NCI-H446 treated with DMSO at 0.1 percent for 48 hours (cell line): ENCODE measurements around the gene SLC5A1.

ENCODE experiments used
- DNase-seq: peaks from one replicate; lab custom pipeline; 2025; lab: John Stamatoyannopoulos, UW

SLC5A1 gene

DNA sequence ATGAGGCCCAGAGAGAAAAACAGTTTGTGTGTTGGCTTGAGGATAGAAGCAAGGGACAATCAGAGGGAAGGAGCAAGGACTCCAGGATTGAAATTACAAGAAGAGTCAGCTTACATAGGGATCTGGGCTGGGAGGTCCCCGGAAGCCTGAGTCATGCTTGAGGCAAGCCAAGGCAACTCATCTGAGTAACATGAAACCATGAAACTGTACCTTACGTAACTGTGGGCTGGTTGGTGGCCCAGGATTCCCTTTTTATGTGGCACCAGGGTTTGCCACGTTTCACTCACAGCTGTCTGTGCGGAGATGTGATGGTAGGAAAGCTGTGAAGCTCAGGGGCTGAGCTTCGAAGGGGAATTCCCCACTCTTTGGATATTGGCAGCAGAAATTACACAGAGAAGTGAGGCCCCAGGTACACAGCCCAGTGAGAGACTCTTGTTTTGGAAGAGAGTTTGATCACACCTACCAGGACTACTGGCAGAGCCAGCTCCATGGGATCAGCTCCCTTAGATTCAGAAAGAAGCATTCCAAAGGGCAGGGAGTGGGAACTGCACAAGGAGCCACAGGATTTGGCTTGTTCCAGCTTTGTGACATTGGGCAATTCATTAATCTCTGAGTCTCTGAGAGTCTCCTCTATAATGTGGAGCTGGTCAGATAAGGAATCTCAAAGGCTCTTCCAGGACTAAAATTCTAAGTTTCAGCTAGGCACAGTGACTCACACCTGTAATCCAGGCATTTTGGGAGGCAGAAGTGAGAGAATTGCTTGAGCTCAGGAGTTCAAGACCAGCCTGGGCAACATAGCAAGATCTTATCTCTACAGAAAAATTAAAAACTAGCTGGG lies 7.8 kb downstream of the SLC5A1 start:
- DNase-seq = peak; percentile 45

DNA sequence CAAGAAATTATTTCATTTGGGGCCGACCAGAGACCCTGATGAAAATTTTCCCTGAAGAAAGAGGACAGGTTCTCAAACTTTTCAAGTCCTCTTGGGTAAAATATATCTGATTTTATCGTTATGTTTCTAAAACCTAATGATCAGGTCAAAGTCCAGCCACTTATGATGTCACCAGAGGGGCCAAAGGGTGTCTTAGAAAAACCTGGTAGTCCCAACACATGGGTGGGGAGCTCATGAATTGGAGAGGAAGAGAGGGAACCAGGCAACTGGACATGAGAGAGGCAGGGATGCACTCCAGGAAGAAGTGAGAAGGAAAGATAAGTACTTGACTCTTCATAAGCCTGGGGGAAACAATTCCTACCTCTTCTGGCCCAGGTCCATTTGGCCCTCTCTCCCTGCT lies 9.2 kb downstream of the SLC5A1 start:
- no peak for DNase-seq

DNA sequence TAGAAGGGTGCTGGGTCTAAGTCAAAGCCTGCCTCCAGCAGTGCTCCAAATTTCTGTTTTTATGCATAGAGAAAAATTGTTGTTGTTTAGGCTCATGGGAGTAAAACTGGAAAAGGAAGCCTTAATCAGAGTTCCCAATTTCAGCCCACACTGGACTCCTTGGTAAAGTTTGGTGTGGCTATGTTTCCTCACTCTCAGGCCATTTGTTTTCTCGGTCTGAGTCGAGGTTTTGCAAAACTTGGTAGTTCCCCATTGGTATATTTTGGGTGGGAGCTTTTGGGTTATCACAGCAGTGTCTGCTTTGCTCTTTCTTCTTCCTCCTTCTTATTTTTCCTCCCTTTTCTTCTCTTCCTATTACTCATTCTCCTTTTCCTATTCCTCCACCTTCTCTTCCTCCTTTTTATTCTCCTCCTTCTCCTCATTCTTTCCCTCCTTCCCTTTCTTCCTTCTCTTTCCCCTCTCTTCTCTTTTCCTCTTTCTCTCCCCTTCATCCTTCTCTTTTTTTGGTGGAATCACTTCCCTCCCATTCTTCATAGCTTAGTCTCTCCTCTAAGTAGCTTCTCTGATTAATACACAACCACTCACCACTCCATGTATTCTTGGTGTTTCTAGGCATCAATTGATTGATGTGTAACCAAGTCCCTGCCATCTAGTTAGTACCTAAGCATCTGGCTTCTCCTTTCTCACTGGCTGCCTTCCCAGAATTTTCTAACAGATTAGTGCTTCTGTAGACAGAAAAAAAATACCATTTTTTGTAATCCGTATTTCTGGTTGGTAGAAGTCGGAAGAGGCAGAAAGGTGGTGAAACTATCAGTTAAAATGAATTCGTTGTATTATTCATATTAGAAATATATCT lies 10.1 kb downstream of the SLC5A1 start:
- DNase-seq = peak; percentile 90

DNA sequence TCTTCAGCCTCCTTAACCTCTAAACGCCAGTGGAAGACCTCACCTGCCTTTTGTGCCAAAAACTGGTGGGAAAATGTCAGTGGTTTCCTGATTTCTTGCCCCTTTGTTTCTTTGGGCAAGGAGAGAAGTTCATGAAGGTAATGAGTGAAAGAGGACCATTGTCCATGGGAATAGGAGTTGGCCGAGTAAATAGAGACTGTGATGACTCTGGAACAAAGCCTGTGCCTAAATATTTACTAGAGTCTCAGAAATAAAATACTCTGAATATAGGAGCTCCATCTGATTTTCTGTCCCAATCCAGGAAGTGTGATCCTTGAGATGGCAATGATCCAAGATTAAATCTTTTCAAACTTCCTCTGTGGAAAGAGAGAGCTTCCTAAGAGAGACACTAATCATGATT lies 12.0 kb downstream of the SLC5A1 start:
- no peak for DNase-seq

DNA sequence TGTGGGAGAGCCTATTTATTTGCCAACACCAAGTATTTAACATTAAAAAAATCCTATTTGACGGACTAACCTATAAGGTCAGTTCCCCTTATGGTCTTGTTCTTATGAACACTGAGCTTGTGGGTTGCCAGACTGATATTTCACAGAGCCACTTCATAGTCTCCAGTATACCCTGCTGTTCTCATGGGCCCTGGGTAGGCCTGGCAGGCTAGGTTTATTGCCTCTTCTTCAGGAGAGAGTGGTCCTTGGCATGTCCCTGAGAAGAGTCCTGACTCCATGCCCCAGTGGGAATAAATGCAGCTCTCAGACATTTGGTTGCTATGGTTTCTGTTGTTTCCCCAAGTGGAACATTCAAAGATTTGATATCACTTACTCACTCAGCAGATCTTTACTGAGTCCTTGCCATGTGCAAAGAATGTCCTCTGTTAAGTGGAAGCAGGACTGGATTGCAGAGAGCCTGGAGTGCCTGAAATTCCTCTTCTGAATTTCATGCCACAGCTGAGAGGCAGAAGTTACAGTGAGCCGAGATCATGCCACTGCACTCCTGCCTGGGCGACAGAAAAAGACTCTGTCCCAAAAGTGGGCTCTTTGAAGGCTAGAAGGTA lies 15.7 kb downstream of the SLC5A1 start:
- DNase-seq = no peak

DNA sequence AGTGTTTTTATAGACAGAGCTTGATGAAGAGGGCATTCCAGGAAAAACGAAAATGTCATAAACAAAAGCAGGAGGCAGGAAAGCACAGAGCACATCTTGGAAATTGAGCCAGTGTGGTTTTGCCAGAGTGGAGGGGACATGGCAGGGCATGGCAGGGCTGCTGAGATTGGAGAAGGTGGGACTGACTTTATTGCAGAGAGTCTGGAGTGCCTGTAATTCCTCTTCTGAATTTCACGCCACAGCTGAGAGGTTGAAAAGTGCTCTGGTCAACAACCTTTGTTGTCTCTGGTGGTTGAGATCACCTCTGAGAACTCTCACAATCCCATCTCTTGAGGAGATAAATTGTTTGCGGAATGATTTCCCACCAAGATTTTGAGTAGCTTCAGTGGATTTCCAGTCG lies 16.4 kb downstream of the SLC5A1 start:
- no peak for DNase-seq

DNA sequence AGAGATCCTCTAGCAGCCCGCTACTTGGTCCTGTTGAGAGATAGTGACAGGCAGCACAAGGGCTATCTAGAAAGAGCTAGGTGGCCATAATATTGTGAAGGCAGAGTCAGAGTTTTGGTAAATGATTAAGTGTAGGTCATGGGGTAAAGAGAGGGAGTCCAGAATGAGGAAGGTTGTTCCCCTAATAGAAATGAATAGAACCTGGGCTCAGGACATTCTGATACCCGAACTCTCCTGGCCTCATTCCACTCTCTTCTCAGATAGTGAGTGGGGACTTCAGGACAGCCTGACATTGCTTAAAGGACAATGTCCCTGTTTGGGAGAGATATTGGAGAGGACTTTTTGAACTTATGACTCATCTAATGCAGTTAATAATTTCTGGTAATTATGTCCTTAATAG lies 20.6 kb downstream of the SLC5A1 start:
- no peak for DNase-seq

DNA sequence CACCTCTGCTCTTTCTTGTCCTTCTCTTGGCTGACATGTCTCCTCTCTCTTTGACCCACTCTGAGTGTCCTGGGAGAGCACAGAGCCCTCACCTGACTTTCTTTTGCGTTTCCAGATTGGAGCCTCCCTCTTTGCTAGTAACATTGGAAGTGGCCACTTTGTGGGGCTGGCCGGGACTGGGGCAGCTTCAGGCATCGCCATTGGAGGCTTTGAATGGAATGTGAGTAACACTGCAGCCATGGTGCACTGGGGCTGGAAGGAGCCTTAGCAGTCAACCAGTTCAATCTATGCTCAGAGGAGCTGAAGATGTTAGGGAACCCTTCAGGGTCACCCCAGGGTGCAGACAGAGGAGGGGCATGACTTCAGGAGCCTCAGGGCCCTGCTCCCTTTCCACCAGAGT lies 23.8 kb downstream of the SLC5A1 start:
- DNase-seq = no peak

DNA sequence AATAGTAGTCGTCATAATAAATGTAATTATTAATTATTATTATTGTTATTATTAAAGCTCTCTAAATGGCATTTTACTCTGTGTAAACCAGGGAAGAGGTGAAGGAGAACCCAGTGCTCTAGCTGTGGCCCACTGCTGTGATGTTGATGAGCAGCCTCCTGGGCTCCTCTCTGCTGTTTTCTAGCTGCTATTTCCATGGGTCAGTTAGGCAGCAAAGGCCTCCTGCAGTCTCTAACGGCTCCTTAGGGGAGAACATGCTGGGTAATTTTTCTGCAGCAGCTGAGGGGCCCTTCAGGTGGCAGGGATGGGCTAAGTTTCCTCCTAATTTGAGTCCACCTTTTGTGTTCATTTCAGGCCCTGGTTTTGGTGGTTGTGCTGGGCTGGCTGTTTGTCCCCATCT lies 24.6 kb downstream of the SLC5A1 start:
- no peak for DNase-seq

DNA sequence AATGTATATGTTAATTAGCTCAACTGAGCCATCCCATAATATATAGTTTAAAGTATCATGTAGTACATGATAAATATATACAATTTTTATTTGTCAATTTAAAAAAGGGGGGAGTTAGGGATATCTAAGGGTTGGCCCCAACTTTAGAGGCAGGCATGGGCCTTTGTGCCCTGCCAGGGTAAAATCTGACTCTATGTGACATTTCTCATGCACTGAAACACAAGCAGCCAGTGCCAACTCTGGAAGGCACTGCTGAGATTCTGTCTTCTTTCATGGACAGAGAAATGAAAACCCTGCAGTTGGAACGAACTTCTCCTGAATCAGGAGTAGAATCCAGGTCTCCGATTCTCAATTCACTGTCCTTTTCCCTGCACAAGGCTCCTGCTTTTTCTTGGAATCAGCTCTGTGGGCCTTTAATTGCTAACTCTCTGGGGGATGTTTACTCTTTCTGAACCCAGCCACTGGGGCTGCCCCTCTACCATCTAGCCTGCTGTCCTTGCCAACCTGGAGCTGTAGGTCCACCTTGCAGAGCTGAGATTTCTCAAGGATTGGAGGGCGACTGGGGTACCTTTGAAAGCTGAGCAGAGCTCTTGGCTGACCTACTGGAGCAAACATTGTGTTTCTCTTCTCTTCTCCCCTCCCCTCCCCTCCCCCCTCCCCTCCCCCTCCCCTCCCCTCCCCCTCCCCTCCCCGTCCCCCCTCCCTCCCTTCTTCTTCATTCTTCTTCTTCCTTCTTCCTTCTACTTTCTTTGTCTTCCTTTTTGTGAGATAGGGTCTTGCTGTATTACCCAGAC lies 26.7 kb downstream of the SLC5A1 start:
- DNase-seq = no peak

DNA sequence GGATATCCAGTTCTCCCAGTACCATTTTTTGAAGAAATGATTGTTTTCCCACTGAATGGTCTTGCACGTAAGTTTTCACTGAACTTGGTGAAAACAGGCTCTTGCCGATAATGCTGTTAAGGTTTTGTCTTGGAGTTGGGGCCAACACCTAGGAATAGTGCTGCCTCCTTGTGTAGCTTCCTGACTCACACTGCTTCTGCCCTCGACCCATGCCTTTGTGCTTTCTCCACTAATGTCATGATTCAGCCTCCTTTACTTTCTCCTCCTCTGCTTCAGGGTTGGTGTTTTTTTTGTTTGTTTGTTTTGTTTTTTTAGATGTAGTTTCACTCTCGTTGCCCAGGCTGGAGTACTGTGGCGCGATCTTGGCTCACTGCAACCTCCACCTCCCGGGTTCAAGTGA lies 30.2 kb downstream of the SLC5A1 start:
- no peak for DNase-seq

DNA sequence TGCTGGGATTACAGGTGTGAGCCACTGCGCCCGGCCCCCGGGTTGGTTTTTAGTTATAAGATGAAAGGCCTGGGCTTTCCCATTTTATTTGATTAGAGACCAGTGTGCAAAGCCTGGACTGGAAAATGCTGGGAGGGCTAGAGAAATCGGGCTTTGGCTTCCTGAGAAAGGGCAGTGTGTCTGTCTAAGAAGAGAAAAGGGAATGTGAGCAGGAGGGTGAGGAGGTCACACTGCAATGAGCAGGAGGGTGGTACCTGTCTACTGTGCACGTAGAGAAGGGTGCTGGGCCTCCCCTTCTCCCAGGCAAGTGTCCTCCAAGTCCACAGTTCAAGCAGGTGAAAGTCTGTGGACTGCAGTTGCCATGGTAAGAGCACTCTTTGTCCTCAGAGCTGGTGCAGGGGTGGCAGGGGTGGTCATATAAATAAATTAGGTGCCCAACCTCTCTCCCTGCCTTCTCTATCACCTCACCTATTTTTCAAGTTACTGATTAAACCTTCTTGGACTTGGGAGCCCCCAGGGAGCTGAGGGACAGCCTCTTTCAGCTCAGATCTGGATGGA lies 30.8 kb downstream of the SLC5A1 start:
- DNase-seq = no peak

DNA sequence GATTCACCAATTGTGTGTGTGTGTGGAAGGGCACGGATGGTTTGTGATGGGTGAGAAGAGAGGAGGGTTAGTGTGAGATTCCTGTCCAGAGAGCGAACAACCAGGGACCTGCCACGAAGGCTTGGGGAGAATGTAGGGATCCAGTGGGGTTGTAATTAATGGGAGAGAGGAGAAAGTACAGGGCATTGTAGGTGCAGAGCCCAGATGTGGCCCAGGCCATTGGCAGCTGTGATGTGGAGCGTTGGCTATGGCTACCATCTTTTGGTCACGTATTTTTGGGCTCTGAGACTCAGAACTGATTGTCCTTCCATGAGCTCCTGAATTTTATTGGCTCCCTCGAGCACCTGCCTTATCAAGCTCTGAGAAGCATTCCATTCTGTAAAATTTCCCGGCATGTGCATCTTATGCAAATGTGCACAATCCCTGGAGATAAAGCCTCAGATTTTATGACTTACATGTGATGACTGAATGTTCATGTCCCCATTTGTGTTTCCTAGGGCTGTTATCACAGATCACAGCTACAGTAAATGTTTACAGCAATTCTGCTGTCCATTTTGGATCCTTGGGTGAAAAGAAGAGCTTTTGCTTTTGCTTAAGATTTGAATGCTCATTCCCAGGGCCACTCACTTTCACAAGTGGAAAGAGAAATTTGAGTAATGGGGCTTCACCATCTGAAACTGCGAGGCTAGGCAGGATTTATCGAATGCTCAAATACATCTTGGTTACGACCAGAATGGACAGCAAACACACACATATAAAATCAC lies 33.1 kb downstream of the SLC5A1 start:
- DNase-seq = no peak

DNA sequence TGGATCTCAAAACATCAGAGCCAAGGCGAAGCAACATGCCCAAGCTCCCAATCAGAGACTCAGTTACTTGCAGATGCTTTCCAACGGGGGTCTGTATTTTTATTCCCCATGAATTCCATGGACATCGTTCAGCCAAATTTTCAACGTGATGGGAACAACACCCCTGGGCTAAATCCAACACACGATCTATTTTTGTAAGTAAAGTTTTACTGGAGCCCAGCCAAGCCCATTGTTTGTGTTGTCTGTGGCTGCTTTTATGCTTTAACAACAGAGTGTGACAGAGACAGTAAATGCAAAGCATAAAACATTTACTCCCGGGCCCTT lies 33.7 kb downstream of the SLC5A1 start:
- no peak for DNase-seq

DNA sequence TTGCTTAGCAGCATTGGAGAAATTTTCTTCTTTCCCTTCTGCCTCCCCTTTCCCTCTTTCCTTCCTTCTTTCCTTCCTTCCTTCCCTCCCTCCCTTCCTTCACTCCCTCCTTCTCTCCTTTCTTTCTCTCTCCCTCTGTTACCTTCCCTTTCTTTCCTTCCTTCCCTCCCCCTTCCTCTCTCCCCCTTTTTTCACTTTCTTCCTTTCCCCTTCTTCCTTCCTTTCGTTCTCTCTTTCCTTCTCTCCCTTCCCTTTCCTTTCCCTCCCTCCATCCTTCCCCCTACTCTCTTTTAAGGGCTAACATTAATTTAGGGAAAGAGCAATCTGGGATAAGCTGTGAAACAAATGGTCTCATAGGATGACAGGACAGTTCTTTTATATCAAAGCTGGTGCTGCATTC lies 34.1 kb downstream of the SLC5A1 start:
- DNase-seq = no peak

DNA sequence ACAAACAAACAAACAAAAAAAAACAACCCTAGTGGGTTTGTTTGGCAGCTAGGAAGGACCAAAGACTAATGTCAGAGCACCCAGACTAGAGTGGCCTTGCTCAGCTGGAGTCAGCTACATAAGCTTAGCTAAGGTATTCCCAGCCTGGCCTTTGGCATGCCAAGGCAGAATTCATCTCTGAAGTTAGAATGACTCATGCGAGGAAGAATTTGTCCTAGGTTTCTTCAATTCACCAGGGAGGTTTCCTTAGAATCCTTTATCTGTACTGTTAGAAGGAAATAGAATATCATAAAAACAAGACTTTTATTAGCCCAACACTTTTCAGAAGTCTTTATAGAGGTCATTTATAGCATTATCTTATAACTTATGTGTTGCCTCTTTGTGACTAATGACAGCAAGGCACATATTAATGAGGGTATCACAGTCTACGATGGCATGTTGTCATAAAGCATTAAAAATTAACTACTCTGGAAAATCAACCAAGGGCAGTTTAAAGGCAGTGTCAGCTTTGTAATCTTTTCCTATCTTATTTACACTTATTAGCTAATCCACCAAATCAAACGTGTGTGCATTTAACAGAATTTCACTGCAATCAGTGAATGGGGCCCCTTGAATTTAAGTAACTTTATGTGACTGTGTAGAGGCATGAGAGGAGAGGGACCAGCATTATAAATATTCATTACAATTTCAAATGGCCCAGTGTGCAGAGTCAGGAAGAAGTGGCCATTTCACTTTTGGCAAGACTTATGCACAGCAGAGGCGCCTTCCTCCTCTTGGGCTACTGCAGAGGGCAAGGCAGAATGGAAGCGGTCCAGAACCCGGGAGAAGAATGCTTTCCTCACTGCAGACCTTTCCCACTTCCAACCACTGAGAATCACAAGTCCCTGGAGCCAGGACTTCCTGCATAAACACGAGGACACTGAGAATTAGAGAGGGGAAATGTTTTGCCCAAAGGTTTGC lies 36.3 kb downstream of the SLC5A1 start:
- no peak for DNase-seq

DNA sequence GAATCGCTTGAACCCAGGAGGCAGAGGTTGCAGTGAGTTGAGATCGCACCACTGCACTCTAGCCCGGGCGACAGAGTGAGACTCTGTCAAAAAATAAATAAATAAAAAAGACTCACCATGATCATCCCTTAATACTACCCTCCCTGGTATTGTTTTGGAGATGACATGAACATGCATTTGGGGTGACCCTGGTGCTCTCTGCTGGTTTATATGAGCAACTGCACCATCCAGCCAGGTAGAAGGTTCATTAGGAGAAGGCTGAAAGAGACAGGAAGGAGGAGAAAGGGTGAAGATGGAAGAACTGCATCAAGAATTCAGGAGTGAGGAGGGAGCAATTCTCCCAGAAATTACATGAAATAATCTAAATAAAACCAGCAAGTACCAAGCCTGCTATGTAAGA lies 37.8 kb downstream of the SLC5A1 start:
- peak; percentile 26 for DNase-seq

DNA sequence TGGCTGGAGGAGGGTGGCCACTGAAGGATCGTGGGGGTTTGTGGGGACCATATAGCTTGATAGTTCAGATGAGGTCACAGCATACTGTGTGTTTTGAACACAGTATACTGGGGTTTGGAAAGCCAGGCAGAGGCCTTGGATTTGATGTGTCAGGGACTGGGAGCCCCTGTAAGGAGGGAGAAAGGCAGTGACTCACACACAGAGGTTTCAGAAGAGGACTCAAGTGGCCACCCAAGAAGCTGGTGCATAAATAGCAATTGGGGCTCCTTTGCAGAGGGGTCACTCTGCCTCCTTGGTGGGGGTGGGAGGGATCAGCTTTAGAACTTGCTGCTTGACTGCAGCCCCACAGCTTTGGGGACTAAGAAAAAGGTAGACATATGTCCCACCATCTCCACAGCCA lies 39.3 kb downstream of the SLC5A1 start:
- DNase-seq = no peak

DNA sequence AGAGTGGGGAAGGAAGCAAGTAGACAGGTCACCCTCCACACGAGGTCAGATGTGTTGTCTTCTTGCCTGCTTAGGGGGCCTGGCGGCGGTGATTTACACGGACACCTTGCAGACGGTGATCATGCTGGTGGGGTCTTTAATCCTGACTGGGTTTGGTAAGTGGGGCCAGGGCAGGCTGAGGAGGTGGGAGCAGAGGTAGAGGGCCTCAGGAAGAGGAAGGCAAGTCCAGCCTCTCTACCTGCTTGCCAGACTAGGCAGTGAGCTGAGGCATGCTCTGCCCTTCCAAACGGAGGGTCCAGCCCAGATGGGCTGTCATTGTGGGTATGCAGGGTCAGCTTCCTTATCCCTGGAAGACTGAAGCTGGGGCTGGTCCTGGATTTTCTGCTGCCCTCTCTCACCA lies 39.9 kb downstream of the SLC5A1 start:
- no peak for DNase-seq

DNA sequence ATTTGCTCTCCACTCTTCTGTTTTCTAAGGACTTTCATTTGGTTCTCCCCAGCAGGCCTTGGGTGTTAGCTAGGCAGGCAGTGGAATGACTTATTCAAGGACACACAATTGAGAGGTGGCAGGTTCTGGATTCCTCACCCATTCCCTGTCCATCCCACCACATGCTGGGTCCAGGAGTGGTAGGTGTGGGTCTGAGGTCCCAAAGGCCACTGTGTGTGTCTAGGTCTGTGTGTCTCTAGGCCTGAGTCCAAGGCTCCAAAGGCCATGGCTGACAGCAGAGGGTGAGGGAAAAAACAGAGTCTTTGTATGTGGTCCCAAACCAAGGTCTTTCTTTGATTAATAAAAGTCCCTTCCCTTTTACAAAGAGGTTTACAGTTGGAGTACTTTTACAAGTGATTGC lies 40.8 kb downstream of the SLC5A1 start:
- DNase-seq = no peak
